Stimulated activated CD4-positive, alpha-beta T cell treated with anti-CD3 and anti-CD28 coated beads, Interleukin-12 subunit alpha, Interleukin-12 subunit beta, amount 100 ng/mL, for 4 hours (primary cell): ENCODE measurements around the gene B3GAT1.

Experiments used
- DNase-seq: peaks from one replicate; pipeline ENCODE4 v3.0.0-alpha.2; 2020

The B3GAT1 gene

DNA sequence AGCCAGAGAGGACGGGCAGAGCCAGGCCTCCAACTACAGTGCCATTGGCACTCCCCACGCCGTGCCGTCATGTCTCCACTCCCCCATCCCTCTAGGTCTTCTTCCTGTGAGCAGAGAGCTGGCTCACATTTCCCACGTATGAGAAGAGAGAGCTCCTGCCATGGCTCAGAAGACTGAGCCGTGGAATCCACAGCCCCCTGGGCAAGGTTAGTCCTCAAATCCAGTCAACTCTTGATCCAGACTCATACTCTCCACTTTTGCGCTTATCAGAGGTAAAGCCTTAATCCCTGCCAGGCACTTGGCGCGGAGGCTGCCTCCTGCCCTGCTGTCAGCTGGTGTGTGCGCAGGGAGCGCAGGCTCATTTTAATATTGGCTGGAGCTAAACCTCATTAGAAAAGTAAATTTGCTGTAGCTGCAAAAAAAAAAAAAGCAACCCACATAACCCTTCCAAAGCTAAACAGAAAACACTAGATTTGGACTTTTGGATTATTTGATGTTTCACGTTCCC lies 4.7 kb downstream of the B3GAT1 start:
- DNase-seq: no peak

DNA sequence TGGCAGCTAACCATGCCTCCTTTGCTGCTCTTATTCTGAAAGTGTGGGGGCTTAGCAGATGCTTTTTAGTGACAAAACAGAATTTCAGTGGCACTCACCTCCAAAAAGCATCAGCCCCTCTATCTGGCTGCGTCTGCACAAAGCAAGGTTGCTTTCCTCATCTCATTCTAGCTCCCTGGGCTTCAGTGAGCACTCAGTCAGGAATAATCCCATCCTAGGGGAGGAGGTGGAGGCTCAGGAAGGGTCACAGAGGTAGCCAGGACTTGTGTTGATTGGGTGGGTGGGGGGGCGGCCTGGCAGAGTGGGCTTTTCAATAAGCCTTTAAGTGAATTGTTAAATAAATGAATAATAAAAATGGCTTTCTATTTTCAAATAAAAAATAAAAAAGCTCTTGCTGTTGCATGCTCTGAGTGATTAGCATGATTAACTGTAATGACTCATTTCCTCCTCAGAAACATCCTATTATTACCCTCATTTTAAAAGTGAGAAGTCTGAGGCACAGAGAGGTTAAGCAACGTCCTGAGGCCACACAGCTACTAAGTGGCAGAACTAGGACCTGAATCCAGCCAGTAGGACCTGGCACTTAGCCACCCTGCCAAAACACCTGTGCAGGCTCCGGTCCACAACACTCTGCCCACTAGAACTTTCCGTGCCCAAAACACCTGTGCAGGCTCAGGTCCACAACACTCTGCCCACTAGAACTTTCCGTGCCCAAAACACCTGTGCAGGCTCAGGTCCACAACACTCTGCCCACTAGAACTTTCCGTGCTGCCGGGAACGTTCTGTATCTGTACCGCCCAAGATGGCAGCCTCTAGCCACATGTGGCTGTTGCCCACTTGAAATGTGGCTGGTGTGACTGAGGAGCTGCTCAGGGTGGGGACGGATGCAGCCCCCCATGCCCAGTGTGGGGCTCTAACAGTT lies 5.5 kb downstream of the B3GAT1 start:
- no peak for DNase-seq

DNA sequence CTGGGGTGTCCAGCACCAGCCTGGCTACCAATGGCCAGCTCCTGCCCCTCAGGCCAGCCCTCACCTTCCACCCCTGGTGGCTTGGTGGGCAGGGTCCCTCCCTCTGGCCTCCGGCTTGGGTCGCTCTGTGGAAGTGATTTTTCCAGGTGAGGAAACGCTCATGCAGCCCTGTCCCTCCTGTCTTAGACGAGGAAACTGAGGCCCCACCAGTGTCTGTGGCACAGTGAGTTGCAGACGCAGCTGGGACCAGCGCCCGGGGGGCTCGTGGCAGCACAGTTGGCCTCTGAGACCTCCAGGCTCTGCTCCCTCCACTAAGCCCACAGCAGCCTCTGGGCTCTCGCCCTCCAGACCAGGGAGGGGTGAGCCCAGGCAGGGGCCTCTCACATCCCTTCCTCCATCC lies 6.2 kb downstream of the B3GAT1 start:
- DNase-seq: no peak

DNA sequence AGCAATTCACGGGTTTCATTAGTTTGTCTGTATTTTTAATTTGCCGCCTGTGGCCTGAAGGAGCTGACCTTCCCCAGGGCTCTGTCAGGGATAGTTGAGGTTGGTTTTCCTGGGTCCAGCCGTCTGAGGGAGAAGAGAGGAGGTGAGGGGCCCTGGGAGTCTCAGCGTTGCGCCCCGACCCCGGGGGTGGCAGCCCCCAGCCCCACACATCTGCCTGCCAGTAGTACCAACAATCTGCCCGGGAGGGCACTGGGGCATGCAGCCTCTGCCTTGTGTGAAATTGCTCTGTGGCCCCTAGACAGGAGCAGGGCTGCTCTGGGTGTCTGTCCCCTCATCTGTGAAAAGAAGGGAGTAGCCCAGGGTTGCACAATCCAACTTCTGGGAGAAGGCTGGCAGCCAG lies 6.6 kb downstream of the B3GAT1 start:
- DNase-seq: no peak

DNA sequence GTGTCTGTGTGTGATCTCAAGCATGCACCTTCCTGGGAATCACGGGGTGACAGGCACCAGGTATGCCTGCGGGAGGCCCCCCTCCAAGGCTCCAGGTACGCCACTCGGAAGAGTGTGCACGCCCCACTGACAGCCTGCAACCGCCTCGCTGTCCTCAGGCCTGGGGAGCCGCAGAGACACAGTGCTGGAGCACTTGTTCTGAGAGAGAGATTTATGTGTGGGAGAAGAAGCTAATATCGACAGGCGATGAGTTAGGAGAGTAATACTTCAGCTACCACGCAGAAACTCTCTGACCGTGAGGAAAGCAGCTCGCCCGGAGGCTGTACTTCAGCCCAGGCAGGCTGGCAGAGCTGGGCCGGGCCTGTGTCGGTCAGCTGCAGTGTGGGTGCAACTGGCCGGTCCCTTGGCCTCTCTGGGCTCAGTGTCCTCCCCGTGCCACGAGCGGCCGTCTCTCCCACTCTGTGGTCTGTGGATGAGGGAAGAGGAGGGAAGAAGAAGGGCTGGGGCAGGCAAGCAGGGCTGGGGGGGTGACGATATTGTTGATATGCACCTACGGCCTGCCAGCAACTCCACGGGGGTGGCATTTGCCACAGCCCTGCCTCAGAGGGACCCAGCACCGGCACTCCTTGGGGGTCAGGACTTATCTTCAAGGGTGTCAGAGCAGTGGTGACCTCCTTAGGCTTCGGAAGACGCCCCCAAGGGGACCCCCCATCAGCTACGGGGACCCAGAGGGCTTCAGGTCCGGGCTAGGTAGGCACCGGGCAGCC lies 7.3 kb downstream of the B3GAT1 start:
- no peak for DNase-seq

DNA sequence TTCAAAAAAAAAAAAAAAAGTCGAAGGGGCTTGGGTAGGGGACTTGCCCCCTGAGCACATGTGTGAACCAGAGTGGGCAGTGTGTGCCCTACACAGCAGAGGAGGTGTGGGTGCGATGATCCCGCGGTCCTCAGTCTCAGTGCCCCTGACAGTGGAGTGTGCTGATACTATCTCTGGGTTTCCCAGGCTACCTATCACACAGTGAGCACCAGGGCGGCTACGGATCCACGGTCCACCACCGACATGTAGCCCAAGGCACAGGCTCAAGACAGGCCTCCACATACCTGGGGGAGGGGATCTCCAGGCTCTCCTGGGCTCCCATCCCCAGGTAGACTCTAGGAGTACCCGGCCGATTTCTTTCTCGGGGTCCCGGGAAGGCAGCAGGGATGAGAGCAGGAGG lies 9.1 kb downstream of the B3GAT1 start:
- no peak for DNase-seq

DNA sequence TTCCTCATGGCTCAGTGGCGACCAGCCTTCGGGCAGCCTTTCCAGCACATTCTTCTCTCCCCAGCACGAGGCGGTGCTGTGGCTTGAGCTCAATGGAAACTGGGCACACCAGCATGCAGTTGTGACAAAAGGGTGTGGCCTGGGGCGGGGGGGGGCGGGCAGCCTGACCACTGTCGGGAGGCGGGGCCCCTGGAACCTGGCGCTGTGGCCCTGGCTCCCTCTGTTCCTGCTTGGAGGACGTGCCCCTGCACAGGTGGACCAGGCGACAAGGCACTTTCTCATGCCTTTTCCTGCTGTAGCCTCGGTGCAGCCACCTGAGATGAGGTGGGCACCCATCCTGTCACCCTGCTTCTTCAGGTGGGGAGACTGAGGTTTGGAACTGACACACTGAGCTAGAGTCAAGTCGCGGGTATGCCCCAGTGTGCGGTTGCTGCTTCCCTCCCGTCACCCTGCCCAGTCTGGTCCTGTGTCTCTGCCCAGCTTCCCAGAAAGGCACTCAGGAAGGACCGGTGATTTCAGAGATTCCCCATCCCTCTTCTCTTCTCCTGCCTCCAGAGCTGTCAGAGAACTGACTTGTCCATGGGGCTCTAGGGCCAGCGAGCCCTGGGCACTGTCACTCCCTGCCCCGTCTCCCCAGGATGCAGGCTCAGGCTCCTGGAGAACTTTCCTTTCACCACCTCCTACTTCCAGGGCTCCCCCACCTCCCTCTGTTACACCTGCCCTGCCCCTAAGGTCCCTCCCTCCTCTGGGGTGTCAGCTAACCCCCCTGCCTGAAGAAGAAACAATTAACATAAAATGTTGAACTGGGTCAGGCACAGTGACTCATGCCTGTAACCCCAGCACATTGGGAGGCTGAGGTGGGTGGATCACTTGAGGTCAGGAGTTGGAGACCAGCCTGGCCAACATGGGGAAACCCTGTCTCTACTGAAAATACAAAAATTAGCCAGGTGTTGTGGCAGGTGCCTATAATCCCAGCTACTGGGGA lies 9.9 kb downstream of the B3GAT1 start:
- no peak for DNase-seq

DNA sequence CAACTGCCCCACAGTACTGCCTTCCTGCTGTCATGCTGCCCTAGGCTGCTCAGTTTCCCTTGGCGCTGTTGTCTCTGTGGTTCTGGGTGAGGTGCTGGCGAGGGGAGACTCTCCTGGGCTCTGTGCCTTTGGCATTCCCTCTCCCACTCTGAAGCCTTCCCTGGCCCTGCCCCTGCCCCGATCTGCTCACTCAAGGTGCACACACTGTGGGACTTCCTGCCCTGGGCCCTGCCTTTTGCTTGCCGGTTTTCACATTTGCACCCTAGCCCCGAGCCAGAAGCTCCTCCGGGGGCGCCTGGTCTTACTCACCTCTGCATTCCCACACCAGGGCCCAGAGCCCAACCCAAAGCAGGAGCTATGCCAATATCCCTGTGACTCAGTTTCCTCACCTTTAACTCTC lies 12.0 kb downstream of the B3GAT1 start:
- DNase-seq: no peak

DNA sequence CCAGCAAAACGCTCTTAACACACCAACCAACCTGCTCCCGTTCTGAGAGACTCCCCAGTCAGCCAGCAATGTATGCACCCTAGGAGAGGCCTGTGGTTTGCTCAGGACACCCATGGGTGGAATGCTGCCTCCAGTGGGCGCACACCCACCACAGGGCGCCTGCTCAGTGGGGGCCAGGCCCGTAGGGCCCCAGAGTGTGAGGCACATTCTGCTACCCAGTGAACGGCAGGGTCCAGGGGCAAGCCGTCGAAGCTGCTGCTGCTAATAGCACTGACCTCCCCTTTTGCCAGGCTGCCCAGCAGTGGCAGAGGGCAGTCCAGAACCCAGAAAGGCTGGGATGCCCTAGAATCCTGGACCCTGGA lies 12.8 kb downstream of the B3GAT1 start:
- no peak for DNase-seq

DNA sequence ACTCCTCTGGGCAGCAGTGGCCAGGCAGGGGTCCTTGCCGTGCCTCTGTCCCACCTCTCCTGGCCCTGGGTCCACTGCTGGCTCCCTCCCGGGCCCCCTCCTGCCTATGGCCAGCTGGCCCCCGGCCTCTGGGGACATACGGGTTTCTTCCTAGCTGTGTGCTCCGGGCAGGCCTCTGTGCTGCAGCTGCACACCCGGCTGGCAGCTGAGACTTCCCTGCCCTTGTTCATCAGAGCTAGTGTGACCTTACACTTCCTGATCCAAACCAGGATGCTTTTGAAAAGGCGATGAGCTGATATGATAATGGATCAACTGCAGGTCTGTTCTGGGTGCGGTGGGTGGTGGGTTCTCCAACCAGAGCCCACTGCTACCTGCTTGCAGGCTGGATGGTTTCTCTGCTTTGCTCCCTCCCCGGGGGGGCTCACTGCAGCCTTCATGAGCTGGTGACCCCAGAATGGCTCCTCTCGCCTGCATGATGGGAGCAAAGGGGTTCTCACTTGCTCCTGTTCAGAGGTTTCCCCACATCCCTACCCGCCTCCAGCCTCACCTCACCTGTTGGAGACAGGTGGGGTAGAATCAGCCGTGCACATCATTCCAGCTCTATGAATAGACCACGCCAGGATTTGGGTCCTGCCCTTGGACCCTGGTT lies 13.3 kb downstream of the B3GAT1 start:
- no peak for DNase-seq

DNA sequence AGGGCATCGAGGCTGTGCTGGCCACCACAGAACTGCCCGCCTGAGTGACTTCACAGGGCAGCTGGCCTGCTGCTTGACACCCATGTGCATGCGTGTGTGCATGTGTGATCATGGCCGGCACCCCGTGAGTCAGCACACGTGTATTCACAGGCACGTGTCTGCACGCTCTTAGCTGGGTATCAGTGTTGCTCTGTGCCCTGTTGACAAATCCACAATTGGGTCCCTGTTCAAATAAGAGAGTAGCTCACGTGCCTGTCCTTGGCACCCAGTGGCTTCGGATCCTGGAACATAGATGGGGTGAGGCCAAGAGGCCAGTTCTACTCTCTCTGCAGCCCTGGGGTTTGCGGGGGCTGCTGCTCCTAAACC lies 14.0 kb downstream of the B3GAT1 start:
- no peak for DNase-seq

DNA sequence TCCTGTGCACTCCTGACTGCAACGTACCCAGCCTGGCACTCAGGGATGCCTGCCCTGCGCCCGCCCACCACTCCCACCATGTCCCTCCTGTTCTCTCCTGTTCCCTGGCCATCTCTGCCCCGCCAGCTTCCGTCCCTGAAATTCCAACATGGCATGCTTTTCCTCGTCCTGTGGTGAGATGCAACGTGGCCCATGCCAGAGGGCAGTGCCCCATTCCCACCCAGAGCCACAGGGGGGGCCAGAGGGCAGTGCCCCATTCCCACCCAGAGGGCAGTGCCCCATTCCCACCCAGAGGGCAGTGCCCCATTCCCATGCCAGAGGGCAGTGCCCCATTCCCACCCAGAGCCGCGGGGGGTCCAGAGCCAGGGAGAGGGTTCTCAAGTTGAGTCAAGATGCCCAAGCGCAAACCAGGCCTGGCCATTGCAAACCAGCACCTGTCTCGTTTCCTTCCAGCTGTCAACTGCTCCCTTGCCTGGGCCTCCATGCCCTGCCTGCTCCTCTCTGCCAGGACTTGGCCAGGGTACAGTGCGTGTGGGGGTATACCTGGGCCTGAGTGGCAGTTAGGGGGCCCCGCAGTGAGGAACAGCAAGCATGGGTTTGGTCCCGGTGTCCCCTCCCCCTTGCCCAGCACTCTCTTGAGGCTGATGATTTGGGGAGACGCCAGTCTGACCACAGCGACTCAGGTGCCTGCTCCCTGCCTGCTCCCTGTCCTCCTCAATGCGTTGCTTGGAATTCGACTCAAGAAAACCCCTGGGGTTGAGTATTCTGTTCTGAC lies 14.6 kb downstream of the B3GAT1 start:
- DNase-seq: no peak

DNA sequence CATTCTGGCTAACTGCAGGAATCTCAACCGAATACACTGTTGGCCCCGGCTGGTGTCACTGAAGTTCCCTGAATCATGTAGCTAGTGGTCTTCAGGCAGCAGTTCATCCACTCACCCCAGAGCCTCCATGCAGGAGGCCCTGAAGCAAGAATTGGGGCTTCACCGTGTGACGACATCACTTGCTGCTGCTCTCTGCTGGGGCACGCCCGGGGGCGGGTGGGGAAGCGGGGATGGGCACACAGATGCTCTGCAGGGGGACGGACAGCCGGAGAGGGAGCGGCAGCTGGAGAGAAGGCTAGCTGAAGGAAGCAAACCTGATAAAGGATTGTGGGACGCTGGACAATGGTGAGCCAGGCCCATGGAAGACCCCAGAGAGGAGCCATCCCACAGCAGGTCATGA lies 17.0 kb downstream of the B3GAT1 start:
- DNase-seq: no peak

DNA sequence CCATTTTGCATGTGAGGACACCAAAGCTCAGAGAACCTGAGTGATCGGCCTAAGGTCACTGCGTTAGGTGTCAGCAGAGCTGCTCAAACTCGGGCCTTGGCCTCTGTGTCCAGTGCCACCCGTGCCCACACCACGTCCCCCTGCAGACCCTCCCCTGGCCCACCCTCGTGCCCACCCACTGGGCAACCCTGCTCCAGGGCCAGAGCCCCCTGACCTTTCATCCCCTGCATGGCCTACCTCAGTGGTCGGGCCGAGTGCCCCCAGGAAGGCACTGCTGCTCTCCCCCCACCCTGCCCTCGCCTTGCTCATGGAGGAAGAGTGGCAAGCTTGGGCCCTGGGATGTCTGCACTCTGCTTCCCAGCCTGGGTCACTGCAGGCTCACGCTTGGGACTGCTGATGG lies 17.7 kb downstream of the B3GAT1 start:
- no peak for DNase-seq

DNA sequence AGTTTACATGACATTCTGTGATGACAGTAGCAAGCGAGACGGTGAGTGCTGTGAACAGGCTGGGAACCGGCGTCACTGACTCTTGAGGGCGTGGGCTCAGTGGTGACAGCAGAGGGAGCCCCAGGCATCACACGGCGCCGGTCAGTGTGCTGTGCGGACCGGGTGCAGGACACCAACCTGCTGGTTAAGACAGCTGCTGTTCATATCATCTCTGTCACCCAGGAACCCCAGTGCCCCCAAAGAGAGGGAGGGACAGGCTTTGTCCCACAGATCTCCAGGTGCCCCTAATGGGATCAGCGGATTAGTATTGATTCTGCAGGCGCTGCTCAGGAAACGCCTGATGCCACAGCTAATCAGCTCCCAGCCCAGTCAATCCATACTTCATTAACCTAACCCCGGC lies 18.4 kb downstream of the B3GAT1 start:
- no peak for DNase-seq

DNA sequence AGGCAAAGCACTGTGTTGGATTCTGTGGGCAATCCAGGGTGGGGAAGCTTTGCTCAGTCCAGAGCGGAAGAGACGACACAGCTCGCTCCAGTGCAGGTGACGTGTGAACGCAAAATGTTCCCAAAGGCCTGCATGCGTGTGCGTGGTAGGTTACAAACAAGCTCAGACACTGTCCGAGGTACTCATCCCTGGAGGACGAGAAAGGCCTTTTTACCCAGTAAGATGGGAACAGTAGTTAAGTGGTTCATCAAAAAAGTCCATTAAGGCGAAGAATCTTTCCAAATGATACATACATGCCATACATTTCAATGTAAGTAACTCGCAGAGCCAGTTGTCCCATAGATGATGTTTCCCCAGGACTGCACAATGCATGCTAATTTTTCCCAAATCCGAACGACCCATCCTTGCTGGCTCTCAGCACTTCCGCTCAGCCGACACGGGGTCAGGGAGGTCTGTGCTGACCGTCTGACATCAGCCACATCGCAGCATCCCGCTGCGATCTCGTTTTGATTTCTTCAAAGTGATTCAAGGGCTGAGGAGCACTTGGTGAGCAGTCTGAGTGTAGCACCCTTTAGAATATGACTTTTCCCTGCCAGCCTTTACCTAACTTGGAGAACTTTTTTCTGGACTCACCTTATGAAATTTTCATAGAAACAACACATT lies 19.0 kb downstream of the B3GAT1 start:
- no peak for DNase-seq

DNA sequence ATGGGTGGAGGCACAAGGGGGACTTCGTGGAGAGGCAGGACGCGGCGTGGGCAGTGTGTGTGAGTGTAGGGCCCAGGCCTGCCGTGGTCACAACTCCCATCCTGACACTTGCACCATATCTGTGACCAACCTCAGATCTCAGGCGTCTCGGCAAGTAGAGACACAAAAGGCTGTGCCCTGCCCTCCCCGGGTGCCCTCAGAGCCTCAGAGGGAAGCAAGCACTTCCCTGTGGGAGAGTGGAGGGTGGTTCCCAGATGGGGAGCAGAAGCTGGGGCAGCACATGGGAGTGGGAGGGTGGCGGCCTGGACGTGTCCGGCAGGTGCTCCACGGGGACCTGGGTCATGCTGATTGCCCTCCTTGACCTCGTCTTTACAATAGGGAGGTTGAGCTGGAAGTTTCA lies 20.4 kb downstream of the B3GAT1 start:
- DNase-seq: no peak

DNA sequence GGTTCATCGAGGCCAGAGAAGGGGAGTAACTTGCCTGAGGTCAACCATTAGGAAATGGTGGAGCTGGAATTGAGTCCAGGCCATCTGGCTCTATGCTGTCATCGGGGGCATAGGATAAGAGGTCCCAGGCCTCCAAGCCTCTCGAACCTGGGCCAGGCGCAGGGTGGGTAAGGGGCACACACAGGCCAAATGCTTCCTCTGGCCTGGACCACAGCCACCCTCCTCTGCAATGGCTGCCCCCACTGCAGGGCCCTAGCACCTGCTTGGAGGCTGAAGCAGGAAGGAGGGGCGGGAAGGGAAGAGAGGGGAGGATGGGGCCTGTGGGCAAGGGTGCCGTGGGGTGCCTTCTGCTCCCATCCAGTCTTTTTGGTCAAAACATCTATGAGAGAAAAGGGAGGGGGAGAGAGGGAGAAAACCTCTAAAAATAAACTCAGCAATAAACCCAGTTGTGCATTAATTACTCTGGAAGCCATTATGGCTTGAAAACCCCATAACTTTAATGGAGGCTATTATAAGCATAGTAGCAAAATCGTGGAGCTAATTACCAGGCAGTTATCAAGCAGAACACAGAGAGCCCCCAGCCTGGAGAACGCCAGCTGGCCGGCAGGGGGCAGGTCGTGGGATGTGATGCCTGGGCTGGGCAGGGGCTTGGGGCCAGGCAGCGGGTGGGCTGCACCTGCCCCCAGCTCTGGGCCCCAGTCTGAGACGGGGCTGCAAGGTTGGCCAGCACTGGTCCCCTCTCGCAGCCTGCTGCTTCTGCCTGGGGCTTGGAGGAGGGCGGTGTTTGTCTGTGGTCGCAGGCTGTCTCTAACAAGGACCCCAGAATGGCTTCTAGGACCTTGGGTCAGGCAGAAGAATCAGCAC lies 21.1 kb downstream of the B3GAT1 start:
- DNase-seq: no peak

DNA sequence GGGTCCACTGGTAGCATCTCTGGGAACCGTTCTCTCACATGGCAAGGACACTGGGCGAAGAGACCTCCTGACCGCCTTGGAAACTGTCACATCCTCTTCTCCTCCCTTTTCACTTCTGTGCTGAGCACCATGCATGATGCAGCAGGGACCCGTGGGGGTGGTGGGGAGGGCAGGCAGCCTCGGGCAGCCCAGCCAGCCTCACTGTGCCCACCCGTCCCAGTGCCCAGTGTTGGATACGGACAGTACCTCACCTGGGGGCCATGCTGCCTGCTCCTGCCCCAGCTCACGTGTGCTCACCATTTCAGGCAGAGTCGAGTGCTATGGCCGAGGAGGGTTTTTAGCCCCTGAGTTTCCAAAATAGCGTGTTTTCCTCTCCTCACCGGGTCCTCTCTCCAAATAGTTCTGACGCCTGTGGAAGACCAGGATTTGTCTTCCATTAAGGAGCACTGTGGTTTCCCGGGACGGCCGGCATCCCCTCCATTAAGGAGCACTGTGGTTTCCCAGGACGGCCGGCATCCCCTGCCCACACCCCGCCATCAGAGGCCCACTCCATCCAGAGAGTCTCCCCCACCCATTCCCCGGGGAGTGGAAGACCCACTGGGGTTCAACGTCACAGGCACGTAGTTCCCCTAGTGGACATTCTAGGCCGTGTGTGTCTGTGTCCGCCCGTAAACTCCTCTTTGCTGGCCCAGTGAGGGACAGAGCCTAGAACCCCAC lies 22.4 kb downstream of the B3GAT1 start:
- DNase-seq: no peak
